Renal pelvis (tissue), 4 donors: ENCODE results near the gene UNC79. TPM values are rescaled to one million over a fixed set of nuclear protein-coding genes. Genes with fewer than 3 reads are reported as not detected.
A peak's percentile ranks its signal among the peaks of the same experiment; 100 is the strongest.

Experiments used
- DNase-seq: peaks from one replicate; pipeline ENCODE4 v3.0.0-alpha.2; 2013
- polyA plus RNA-seq, 3 donors: library from polyadenylated mRNA; unstranded; fragments of 120-200 nt; gene quantifications; one replicate each; pipeline ENCODE4 v1.2.1, GENCODE V29; 2013; ENCODE audit not compliant: insufficient read length in 3 of 3

Gene UNC79
- polyA plus RNA-seq, 3 donors = 0.67 to 1.5 (median 1.5) TPM

DNA sequence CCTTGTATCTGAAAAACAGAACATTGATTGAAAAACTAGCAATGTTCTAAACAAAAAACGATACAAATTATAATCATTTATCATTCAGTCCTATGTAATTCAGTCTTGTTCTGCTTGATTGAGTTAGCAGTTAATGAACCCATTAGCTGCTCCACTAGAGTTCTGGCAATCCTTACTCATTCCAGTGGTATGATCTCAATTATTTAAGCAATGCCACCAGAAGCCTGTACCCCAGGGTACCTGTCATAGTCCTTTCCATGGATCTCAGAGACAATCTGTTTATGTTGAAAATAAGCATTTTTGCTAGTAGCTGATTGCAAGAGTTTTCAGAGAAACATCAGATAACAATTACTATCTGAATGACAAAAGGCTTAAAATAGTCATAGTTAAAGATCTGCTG is 115.9 kb downstream of the UNC79 start:
- DNase-seq = no peak

DNA sequence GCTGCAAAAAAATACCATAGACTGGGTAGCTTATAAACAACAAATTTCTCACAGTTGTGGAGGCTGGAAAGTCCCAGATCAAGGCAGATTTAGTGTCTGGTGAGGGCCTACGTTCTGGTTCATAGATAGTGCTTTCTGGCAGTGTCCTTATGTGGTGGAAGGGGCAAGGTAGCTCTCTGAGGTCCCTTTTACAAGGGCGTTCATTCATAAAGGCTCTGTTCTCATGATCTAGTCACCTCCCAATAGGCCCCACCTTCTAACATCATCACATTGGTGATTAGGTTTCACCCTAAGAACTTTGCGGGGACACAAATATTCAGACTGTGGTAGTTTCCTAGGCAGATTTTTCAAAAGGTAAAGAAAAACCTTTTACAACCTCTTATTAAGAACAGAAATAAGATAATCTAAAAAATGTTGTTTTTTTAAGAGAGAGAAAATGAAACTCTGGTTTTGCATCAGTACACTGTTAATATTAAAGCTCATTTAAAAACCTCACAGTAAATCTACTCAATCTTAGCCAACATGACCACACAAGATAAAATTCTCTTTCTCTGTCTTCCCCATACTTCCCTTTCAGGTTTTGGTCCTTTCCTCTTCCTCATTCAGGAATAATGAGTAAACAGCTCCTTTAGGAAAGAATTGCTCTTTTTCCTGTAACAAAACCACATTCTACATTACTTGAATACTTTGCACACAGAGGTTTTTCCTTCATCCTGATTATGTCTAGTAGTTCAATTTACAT is 117.5 kb downstream of the UNC79 start:
- no peak for DNase-seq

DNA sequence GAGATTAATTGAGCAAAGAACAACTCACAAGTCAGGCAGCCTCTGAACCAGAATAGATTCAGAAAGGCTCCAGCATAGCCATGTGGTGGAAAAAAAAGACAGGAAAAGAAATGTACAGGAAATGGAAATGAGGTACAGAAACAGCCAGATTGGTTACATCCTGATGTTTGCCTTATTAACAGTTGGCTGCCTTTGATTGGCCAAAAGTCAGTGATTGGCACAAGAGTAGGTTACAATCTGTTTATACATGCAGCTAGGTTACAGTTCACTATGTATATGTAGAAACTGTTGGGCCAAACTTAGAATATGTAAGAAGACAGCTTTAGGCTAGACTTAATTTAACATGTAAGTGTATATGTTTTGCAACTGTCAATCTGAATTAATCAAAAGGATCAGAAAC is 118.9 kb downstream of the UNC79 start:
- no peak for DNase-seq

DNA sequence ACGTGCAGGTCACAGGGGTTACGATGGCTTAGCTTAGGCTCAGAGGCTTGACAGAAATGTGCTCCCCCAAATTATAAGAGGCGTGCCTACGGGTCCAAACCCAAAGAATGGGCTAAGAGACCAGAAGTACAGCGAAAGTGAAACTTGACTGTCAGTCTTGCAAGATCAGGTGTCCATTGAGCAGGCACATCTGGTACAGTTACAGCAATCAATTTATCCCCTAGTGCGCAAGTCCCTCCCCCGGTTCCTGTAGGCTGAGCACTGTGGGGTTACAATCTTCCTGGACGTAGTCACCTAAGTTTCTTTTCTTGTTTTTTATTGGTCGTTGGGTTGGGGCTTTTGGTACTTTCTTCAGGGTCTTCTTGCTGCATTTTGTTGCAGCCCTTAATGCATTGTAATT is 134.2 kb downstream of the UNC79 start:
- no peak for DNase-seq

DNA sequence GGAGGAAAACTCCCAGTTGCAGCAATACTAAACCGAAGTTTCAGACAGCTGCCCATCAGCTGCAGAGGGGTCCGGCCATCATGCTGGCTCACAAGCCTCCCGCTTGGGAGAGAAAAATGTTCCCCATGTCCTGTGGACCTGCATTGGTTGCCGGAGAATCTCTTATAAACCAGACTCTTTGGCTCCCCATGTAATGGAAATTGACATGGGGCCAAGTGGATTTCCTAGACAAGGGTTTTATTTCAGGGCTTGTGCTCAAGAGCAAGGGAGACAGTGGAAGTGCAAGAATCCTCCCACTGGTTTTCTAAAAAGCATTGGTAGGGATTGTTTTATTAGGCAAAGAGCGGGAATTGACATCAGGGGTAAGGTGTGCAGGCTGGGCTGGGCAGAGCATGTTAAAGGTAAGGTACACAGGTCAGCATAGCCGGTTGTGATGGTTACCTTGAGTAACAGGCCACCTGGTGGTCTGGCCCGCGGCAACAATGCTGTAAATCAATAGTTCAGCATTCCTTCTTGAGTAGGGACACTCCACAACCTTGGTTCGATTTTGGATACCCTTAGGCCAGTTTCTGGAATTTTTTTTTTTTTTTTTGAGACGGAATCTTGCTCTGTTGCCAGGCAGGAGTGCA is 135.4 kb downstream of the UNC79 start:
- DNase-seq = no peak

DNA sequence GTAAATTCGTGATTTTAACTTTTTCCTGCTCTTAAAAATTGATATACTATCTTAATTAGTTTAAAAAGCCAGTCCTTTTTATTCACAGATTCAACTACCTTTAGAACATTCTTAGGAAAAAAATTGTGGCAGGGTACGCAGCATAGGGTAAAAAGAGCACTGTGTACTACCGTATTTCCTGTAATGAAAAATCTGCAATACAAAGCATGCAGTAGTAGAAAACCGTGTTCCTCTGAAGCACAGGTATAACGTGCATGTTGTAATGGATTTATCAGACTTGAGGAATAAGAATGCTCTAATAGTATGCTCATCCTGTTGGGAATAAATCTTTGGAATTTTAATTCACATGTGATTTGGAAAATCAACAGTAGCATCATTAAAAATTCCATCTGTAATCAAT is 140.5 kb downstream of the UNC79 start:
- no peak for DNase-seq

DNA sequence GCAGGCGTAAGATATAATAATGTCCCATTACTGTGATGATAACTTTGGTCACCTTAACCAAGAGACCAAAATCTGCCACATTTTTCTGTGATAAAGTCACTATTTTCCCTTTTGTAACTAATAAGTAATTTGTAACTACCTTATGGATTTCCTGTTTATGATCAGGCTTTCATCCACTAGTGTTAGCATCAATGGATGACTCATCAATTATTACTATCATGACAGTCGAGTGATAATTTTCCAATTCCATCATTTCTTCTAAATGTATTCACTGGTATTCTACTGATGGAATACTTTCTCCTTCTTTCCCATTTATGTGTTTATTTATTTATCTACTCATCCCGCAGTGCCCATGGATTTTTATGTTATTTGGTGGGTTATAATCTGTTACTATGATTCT is 148.4 kb downstream of the UNC79 start:
- no peak for DNase-seq

DNA sequence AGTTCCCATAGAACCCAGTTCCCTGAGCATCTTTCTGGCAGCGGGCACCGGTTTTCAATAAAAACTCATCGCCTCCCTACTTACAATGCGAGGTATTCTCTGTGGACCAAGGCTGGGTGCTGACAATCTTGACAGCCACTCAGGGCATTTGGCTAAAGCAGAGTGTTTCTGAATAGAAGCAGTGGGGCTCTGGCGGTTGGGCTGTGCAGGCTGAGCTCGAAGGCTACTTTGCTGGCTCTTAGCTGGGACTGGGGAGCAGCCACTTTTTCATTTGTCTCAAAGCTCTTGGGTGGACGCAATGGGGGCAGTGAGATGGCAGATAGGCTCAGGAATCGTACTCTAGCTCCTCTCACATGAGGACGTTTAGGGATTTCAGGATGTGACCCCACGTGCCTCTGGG is 151.8 kb downstream of the UNC79 start:
- DNase-seq = no peak

DNA sequence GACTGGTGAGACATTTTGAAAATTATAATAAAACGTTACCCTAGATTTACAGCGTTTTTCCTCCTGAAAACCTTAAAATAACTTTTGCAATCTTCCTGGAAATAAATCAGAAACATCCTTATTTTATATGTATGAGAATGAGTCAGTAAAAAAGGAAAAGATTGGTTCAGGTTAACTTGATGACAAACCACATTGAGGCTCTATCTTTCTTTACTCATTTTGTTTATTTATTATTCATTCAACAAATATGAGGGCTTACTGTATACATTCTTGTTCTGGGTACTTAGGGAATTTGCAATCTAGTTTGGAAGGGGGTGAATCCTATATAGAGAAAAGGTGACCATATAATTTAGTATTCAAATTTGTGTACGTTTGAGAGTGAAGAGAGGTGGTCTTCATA is 156.6 kb downstream of the UNC79 start:
- no peak for DNase-seq

DNA sequence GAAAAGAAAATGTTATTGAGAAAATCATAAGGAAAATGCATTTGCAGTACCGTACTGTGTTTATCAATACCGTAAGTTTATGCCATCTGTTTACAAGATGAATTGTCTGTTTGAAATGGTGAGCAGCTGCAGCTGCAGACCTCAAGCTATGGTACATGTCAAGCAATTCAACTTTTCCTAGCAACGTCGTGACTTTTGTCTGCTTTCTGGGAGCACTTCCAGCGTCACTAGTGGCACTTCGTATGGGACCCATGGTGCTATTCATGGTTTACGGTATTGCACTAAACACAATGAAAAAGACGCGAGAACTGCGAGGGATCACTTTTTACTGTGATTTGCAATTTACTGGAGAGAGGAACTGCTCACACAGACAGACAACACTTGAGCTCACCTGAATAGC is 160.8 kb downstream of the UNC79 start:
- DNase-seq = no peak

DNA sequence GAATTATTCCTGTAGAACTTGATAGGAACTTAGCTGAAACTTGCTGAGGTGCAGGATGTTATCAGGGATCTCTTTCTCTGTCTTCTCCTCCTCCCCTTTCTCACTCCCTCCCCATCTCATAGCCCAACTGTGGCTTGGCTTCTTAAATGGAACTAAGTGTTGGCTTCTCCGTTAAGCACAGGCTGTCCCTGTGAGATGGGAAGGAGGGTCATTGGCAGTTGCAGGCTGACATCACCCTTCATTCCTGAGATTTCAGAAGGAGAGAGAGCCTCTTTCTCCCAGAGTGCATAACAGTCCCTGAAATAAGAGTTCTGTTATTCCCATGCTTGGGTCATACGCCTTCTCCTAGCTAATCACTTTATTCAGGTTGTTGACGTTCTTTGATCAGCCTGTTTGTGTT is 162.0 kb downstream of the UNC79 start:
- no peak for DNase-seq

DNA sequence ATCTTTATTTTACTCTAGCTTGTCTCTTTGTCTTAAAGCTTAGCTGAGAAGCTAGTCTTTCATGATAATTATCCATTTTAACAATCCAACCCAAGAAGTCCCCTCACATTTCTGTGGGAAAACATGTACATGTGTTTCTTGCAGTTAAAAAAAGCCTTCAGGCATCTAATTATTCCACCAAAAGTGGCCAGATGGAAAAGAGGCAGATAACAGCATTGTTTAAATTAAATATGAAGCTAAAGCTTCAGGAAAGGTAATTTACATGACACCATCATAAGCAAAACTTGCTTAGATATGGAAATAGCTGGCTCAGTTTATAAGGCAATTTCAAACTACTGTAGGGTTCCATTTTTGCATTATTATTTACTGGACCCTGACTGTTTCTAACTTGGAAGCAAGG is 175.4 kb downstream of the UNC79 start:
- no peak for DNase-seq

DNA sequence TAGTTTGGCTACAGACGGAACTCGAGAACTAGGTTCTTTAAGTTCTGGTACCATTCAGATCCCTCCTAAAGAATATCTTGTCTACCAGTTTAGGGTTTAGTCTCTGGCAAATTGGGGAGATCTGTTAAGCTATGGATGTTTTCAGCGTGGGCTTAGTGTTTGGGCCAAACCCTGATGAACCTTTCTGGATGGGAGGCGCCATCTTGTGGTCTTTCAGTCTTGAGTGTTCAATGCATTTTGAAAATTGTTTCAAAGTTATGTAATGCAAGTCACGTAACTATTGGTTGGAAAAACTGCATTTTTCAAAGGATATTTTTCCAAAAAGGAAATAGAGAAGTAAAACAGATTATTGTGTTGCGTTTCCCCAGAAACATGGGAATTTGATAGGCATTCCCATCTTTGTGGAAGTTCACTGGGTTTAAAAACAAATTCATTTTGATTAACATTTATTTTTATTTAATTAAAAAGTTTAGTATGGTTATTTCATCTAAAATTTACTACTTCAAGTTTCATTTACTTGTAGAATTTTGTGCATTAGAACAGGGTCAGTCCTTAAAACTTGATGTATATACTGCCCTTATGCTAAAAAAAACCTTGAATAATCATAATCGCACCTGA is 188.5 kb downstream of the UNC79 start:
- peak; percentile 41 for DNase-seq

DNA sequence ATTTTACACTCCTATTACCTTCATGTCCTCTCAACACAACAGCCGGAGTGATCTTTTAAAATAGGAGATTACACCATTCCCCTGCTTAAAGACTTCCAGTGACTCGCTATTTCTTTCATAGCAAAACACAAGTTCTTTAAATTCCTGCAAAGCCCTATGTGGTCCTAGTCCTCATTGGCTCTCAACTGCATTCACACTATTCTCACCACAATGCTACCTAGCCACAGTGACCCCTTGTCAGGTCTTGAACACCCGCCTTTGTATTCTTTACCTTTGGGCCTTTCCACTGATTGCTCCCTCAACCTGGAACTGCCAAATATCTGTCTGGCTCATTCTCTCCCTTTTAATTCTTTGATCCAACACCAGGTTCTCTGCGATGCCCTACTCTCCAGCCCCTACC is 197.3 kb downstream of the UNC79 start:
- no peak for DNase-seq

DNA sequence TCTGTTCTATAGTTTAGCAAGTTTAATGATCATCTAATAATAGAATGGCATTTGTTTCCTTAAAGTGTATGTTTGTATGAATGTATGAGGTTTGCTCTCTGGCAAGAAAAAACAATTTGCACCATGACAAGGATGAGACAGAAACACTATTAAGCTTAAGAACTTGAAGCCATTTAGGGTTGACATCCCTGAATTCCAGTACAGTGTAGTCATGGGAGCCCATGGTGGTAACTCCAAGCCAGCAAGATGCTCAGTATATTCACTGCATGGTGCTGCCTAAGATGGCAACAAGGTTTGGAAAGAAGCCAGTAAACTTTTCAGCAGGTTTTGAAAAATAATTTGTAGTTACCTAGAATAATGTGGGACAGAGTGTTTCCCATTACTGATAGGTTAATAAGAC is 198.9 kb downstream of the UNC79 start:
- no peak for DNase-seq

DNA sequence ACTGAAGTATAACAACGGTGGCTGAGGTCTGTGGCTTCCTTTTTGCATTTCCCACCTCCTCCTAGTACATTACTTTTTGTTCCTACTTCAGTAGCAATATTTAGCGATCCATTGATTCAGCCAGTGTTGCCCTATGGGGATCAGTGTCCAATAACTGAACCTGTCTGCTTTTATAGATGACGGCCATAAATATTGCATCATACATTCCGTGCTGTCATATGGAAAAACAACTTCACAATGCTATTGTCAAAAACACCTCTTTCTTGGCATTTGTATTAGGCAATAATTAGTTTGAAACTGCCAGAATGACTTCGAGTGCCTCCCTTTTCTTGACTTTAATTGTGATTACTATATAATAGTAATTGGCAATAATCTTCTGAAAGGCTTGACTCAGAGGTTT is 208.1 kb downstream of the UNC79 start:
- DNase-seq = no peak

DNA sequence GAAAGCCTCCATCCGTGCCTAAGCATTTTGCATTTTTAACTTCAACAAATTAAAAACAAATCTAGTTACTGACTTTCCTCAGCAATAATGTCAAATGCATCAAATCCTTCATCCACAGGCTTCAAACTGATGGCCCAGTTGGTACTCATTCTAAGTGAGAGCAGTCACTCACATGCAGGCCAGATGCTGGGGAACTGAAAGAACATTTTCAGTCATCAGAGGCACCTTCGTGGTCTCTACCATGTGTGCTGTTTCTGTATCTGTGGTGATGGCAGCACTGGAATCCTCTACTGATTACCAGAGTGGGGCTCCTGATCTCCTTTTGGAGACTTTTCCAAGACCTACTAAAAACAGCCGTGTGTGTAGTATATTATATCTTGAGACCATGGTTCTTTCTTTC is 212.4 kb downstream of the UNC79 start:
- DNase-seq = no peak

DNA sequence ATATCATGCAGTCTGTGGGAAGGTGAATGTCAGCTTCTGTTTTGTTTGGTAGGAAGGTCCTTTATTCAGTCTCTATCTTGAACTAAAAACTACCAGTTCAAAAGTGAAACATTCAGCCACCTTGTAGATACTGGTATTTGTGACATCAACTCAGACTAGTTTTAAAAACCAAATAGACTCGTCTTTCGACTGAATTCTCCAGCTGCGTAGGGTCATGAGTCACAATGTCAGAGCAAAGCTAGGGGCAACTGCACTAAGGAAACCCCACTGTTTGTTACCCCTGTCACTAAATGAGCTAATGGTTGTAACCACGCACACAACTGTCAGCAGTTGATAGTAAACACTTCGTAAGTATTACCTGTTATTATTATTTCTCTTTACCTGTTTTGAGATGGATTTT is 212.9 kb downstream of the UNC79 start:
- DNase-seq = no peak

DNA sequence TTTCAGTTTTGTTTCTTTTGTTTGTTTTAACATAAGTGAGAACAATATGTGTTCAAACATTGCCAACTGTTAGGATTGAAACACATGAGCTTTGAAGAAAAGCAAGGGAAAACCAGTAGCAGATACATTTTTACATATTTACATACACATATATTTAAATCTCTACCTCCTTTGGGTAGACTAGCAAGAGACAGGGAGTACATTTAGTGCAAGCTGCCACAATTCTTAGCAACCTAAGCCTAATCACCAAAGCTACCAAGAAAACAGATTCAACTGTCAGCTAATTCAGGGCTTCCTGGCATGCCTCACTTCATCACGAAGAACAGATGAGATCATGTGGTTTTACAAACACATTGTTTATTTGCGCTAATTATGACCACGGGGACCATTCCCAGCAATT is 214.5 kb downstream of the UNC79 start:
- DNase-seq = no peak

DNA sequence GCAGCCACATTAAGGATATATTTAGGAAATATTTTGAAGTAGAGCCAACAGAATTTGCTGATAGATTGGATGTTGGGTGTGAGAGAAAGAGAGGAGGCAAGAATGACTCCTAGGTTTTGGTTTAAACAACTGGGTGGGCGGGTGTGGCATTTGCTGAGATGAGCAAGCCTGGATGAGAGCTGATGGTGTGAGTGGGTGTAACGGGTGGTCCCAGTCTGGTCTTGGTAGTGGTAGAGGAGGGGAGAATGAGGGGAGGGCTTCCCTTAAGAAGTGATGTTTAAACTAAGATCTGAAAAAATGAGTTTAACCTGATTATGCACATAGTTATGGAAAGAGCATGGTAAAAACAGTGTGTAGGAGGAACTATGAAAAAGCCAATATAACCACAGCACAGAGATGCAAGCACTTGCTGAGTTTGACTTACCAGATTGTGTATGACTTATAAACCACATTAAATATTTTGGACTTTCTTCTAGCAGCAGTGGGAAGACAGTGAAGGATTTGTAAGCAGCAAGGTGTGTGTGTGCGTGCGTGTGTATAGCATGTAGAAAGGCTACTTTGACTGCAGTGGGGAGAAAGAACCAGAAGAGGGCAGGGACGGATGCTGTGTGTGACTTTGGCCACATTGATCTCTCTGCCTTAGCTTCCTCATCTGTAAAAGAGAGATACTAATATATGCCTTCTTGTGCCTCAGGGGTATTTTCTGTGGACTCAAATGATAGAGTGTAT is 217.9 kb downstream of the UNC79 start:
- DNase-seq = no peak

DNA sequence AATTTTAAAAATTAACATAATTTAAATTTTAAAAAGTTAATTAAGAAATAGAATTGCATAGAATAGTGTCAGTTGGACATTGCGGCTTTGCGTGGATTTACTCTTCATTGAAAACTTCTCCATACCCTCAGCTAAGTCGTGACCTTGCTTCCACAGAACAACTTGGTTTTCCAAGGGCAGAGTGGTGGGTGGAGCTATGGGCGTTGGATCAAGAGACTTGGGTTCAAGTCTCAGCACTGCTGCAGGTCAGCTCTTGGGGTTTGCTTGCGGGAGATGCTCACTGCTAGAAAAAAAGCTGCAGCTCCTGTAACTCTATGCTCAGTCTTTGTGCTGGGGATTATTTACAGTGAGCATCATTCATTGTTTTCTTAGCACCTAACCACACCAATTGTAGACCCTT is 223.9 kb downstream of the UNC79 start:
- DNase-seq = no peak

DNA sequence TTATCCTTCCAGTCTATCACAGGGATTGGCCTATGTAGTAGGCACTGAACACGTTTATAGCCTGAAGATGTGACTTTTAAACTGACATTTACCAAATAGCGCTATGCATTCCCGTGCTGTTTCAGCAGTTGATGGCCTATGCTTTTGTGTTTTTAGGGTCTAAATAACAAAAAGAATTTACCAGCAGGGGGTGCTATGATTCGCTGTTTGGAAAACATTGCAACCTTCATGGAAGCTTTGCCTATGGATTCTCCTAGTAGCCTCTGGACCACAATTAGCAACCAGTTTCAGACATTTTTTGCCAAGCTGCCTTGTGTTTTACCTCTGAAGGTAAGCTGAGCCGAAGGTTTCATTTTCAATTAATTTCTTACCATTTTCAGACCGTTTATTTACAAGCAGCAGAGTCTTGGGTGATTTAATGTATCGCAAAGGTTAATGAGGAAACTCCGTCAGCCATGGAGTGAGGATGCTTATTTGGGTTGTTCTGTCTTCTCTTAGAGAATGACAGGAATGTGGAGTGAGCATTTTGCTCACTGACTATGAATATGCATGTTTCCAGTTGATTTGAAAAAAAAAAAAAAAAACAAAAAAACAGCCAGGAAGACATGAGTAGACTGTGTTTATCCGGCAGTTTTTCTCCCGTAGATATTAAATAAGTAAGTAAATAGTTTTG is 224.5 kb downstream of the UNC79 start:
- peak; percentile 82 for DNase-seq
